Urothelium cell line (cell line): ENCODE measurements around the gene C14orf180.

Experiments used
- DNase-seq: peaks from one replicate; pipeline ENCODE4 v3.0.0; 2011; ENCODE audit warnings: low spot score, mixed read lengths
- FAIRE-seq: peaks from 2 replicates; lab custom pipeline; 2011; peaks lifted over from hg19 to GRCh38; lab: Jason Lieb, UNC

Gene C14orf180

DNA sequence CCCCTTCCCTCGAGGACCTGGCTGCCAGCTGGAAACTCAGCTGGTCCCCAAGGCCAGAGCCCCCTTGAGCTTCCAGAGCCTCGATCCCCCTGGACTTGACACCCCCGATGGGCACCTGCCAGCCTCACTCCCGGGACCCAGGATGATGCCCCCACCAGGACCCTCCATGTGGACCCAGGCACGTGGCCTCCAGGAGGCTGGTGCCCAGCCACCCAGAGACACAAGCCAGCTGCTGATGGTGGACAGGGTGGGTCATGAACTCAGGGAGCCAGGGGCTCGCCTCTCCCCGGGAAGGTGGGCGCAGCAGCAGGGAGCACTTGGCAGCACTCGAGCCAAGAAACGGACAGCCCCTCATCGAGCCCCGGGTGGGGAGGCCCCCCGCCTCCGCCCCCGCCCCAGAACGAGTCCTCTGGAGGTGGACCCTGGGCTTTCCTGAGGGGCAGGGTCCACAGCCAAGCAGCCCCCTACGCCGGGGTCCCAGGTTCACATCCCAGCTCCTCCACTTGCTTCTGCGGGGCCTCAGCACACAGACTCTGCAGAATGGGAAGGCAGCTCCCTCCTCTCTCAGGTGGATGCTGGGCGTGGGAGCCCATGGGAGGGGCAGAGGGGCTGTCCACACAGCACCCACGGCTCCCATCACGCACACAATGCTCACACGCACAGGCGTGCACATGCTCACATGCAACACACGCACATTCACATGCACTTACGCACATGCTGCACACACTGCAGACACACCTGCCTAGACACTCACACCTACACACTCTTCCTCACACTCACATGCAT is 12.1 kb downstream of the C14orf180 start:
- FAIRE-seq (no peak), DNase-seq (no peak)

DNA sequence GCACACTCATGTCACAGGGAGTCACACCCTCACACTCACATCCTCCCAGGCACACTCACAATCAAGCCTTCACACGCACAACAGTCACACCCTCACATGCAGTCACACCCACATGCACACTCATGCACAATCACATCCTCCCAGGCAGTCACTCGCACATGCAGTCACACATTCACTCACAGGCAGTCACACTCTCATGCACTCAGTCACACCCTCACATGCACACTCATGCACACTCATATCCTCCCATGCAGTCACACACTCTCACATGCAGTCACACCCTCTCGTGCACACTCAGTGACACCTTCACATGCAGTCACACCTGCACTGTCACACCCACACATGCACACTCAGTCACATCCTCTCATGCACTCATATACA is 12.7 kb downstream of the C14orf180 start:
- FAIRE-seq (no peak), DNase-seq (no peak)

DNA sequence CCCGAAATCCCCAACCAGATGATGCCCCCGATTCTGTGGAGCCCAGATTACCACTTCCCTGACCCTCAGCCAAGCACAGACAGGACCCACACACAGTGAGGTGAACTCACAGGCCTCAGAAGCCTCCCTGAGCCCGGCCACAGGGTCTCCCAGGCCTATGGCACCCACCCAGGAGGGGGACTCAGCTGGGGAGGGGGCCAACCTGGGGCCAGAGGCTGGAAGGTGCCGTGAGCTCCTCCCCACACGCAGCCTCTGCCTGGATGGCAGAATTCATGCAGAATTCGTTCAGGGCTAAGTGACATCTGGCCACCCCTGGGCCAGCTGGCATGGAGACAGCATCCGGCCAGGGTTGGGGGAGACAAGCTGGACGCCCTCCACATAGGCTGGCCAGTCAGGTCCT is 13.2 kb downstream of the C14orf180 start:
- FAIRE-seq (no peak), DNase-seq (no peak)

DNA sequence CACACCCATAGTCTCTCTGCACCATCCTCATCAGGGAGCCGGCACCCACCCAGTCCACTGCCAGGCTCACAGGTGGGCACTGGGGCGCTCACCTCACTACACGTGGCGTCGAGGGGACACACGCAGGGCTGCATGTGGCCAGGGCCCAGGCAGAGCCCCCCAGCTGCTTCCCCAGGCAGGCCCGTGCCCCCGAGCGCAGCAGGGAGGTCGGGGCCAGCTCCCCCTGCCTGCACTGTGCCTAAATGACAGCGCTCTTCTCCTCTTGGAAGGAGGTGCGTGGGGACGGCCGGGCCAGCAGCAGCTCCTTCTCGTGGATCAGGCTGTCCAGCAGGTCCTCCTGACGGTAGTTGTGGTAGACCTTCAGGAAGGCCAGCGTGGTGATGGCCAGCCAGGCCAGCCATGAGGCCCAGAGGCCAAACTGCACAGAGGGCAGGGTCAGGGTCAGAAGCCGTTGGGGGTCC is 13.7 kb downstream of the C14orf180 start:
- DNase-seq (no peak), FAIRE-seq (no peak)

DNA sequence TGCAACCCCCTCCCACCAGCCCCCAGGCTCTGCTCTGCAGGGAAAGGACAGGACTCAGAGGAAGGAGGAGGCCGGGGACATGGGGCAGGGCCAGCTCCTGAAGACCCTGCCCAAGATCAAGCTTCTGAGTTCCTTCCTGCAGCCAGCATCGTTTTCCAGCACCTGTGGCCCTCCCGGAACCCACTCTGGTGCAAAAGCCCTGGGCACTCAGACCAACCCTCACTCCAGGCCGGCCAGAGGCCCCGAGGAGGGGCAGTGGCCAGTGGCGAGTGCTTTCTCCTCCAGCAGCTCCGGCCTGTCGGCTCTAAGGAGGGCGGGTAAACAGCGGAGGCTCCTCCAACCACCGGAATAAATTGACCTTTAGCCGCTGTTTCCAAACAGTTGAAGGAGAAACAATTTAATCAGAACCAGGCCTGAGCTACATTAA is 14.2 kb downstream of the C14orf180 start:
- no peak for DNase-seq
- no peak for FAIRE-seq

DNA sequence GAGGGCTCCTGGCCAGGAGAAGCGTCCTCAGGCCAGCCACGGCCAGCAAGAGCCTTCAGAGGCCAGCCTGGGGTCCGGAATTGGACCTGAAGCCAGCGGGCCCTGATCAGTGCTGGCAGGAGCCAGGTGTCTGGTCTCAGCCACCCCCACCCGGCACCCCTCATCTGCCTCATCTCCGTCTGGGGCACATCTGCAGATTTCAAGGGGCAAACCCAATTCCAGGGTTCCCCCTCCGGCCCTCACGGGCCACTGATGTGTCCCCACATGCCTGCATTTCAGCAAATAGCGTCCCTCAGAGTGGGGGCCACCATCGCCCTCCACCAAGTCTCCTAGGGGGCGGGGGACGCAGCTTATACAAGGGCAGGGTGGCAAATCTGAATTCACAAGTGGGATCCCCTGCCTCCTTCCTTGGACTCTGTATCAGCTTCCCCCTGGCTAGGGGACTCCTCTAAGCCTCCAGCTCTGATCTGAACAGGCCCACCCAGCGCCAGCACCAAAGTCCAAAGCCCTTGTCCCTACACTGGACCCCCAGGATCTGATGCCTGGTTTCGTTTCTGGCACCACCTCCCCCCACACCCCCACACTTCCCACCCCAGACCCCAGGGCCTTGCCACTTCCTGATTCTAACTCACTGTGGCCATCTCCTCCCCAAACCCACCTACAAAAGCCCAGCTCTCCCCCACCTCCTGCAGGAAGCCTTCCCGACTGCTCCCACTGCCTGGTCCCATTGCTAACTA is 14.9 kb downstream of the C14orf180 start:
- FAIRE-seq (no peak), DNase-seq (no peak)

DNA sequence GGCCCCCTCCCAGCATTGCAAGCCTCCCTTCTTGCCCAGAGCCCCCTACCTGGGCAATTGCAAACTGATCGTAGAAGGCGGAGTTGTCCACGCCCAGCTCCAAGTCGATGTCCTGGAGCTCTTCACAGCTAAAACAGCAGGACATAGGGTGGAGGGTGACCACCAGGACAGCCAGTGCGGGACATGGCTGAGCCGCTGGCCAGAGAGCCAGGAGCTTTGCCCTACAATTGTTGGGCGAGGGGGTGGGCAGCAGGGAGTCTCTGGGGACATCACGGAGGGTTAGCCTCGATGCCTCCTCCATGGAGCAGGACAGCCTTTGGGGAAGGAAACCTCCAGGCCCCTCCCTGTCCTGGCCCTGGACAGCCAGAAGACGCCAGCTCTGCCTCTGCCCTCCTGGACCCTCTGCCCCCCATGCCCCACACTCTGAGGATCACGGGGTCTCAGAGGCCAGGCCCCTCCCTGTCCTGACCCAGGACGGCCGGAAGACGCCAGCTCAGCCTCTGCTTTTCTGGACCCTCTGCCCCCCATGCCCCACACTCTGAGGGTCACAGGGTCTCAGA is 15.6 kb downstream of the C14orf180 start:
- DNase-seq (no peak), FAIRE-seq (no peak)

DNA sequence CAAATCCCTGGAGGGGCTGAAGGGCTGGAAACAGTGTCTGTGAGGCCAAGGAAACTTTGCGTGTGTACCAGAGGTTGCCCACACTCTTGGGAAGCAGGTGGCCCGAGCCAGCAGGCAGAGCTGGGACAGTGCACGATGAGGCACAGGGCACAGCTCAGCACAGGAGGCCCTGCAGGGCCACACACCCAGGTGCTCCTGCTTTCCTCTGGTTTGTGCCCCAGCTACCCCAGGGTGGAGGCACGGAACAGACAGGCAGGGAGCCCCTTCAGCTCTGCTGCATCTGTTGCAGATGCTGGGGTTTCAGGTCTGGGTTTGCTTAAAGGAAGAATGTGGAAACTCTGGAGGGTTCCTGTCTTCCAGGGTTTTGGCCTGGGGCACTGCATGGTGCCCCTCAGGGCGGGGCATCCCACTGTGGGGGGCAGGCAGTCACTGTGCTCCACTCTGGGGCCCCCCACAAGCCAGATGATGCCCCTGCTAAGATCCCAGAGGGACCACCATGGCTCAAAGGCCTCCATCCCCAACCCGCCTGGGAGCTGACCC is 16.4 kb downstream of the C14orf180 start:
- FAIRE-seq (no peak), DNase-seq (no peak)

DNA sequence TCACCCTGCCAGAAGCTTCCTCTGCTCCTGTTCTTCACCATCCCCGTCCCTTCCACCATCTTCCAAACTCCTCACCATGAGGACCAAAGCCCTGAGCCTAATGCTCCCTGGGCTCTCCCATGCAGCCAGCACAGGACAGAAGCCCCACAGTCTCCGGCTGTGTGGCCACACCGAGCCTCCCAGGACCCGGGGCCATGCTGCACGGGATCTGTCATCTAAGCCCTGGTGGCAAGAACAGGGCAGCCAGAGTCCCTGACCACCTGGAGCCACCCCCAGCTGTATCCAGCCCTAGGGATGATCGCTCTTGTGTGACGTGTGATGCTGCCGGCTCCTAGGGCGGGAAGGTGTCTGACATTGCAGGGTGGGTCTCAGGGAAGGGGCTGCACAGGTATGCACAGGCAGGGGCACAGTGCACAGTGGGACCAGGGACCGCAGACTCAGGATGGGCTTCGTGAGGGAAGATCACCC is 16.9 kb downstream of the C14orf180 start:
- DNase-seq (no peak), FAIRE-seq (no peak)

DNA sequence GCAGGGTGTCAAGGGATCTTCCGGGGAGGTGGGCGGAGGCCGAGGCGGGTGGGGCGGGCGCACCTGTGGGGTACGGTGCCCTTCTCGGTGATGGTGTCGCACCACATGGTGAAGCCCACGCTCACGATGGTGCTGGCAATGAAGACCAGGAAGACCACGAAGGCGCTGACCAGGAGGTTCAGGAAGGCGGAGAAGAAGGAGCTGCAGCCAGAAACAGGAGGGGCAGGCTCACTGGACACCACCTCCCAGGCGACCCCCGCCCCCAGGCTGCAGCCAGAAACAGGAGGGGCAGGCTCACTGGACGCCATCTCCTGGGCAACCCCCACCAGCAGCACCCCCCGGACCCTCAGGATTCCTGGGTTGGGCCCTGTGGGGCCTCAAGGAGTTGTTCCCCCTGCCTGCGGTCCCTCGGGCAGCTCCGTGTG is 17.4 kb downstream of the C14orf180 start:
- DNase-seq (no peak), FAIRE-seq (no peak)

DNA sequence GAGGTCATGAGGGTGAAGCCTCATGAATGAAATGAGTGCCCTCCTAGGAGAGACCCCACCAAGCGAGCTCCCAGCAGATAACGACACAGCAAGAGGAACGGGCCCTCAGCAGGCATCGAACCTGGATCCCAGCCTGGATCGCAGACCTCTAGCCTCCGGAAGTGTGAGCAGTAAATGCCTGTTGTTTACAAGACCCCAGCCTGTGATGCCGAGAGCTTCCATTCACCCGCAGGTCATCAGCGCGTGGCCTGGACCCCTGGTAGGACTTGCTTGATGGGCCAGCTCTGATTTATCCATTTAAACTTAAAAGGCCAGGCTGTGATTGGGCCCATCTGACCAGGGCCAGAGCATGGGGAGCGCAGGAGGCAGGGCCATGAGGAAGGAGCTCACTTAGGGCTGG is 18.0 kb downstream of the C14orf180 start:
- no peak for FAIRE-seq
- DNase-seq: no peak

DNA sequence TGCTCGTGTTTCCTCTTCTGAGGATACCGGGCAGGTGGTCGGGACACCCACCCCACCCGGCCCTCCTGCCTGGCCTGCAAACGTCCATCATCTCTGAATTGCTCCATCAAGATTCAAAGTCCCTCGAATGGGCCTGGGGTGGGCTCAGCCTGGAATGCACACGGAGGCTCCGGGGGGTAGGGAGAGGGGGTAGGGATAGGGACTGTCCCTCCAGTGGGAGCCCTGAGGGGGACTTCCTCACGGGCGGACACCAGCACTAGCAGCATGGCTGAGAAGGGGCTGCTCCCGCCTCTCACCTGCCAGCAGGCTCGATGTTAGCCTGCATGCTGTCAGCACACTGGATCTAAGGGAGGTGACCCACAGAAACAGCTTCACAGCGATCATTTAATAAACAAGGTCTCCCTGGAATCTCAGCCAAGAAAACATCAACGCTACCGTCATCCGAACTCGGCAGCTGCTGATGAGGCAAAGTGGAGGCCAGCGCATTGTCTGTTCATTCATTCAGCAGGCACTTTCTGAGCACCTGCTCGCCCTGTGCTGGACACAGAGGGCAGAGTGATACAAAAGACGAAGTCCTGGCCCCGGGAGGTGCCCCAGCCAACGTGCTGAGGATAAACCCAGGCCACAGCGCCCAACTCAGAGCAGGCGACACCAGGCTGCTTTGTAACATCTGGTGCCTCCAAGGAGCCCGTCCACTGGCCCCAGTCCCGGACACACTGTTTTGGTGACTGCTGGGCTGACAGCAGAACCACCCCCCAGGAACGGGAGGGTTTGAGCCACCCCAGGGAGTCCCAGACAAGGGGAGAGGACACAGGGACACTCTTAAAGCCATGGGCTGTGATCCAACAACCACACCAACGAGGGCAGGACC is 18.7 kb downstream of the C14orf180 start:
- no peak for DNase-seq
- FAIRE-seq: no peak

DNA sequence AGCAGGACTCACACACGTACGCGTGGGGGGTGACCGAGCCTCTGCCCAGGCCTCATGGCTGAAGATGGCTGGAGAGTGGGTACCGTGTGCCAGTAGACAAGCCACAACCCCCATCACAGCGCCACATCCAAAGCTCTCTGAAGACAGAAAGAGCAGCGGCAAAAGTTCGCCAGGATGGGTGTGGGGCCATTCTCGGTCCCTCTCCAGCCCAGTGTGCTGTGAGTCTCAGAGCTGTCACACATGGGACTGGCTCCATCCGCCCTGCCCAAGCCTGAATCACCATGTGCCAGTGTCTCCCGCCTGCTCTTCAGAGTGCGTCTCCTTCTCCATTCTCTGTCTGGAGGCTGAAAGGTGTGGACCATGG is 19.3 kb downstream of the C14orf180 start:
- DNase-seq: no peak
- no peak for FAIRE-seq

DNA sequence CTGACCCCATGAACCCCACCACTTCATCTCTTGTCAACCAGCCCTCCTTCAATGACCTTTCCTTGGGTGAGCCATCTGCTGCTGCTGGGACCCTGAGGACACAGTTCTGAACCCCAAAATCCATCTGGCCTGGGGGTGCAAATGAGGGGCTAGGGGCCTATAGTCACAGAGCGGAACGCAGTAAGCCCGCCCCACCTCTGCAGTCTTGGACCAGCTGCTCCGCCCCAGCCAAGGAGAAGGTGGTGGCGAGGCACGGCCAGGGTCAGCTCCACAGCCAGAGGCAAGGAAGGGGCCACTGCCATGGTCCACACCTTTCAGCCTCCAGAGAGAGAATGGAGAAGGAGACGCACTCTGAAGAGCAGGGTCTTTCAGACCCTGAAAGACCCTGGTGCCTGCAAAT is 19.9 kb downstream of the C14orf180 start:
- FAIRE-seq: no peak
- DNase-seq: no peak

DNA sequence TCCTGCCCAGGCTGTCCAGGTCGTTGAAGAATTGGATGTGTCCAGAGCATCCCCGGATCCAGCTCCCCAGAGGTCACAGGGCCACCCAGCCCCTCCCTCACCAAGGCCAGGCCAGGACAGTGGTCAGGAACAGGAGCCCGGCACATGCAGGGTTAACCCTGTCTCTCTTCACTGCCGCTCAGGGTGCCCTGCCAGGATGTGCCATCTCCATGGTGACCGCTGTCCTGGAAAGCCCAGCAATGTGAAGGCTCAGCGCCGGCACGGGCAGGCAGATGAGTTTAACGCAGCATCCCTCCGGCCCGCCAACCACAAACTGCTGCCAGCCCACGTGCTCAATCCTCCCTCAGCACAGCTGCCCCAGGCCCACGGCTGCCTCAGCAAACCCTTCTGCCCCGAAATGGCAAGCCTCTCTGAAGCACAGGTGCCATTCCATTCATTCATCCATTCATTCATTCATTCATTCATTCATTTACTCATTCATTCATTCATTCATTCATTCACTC is 20.6 kb downstream of the C14orf180 start:
- FAIRE-seq: no peak
- peak; percentile 27 for DNase-seq

DNA sequence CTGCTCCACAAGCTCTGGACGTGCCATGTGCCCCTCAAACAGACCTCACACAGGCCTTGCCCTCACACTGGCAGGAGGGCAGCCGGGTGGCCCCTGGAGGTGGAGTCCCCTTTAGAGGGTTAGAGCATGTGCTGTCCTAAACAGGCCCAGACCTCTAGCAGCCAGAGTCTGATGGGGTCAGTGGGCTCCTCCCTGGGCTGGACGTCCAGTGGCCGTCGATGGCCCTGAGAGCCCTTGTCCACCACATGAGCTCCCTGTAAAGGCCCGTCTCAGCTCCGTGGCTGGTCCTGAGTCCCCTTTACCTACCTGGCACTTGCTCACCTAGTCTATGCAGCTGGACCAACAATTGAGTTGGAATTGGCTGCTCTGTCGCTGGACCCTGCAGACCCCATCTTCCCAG is 21.2 kb downstream of the C14orf180 start:
- DNase-seq: no peak
- FAIRE-seq: no peak

DNA sequence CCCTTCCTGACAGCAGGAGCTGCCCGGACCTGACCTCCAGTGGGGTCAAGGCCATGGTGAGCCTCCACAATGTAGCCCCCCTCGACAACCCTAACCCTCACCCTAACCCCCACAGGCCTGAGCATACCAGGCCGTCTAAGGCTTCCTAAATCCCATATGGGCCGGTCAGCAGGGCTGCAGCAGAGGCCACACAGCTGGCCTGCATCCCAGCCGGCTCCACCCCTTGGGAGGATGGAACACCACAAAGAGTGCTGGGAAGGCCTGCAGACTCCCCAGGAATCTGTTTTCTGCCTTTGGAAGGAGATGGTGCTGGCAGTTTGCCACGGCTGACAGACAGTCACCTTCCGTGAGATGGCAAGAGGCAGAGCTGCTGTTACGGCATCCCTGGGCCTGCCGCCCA is 22.2 kb downstream of the C14orf180 start:
- DNase-seq: no peak
- FAIRE-seq: no peak

DNA sequence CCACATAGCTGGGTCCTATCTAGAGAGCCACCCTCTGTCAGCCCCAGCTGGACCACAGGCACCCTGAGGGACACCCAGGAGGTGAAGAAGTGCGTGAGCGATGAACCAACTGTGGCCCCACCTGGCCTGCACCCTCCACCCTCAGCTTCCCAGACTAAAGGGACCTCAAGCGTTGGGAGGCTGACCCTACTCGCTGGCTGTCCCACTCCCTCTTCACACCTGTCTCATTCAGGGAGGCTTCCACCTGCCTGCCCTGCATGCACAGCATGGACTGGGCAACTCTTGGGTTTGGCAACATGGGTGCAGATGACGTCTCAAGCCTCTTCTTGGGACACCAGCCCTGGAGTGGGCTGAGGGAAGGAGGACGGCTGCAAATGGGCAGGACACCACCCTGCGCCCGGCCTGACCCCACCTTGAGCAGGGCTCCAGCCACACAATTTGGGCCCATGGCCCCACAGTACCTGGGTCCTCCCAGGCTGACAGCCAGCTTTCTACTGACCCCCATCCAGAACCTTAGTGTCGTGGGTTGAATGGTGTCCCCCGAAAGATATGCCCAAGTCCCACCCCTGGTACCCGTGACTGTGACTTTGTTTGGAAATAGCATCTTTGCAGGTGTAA is 22.9 kb downstream of the C14orf180 start:
- FAIRE-seq (no peak), DNase-seq (no peak)

DNA sequence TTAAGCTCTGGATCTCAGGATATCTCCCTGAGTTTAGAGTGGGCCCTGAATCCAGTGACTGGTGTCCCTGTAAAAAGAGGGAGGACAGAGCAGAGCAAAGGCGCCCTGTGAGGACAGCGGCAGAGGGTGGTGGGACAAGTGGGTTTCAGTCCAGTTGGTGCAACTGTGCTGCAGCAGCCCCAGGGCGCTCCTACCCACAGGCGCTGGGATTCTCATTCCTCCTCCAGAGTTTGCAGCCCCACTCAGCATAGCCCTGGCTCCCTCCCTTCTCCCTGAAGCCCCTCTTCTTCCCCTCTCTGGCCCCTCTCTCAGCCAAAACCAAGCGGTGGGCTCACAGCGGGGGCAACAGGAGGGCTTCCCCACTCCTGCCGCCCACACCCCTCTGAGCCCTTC is 23.4 kb downstream of the C14orf180 start:
- no peak for FAIRE-seq

More for the DNA sequence above, 23.4 kb downstream of the C14orf180 start:
- DNase-seq: no peak
